Osteoblast (primary cell): ENCODE measurements around the gene RNF41. TPM values are rescaled to one million over a fixed set of nuclear protein-coding genes. Genes with fewer than 3 reads are reported as not detected.

Experiments
- DNase-seq: peaks from one replicate; pipeline ENCODE4 v3.0.0; 2011; ENCODE audit warnings: low spot score, mixed read lengths; ENCODE audit not compliant: insufficient read length; ENCODE audit errors: missing footprints
- H2AFZ ChIP-seq: 2 replicates; pipeline ENCODE4 v1.6.0; 2011; ENCODE audit warnings: mild to moderate bottlenecking, low read length
- H3K27ac ChIP-seq: 2 replicates; pipeline ENCODE4 v1.5.1; 2011; ENCODE audit warnings: mild to moderate bottlenecking, low read depth, low read length, moderate library complexity
- H3K27me3 ChIP-seq: 2 replicates; pipeline ENCODE4 v1.6.0; 2012; ENCODE audit warnings: mild to moderate bottlenecking, control low read depth, inconsistent platforms, low read length, moderate library complexity; ENCODE audit not compliant: insufficient read depth
- H3K36me3 ChIP-seq: 2 replicates; pipeline ENCODE4 v1.5.1; 2011; ENCODE audit warnings: mild to moderate bottlenecking, low read length, control low read depth, moderate library complexity; ENCODE audit not compliant: insufficient read depth
- H3K4me1 ChIP-seq: 2 replicates; pipeline ENCODE4 v1.5.1; 2011; ENCODE audit warnings: mild to moderate bottlenecking, low read length, control low read depth, moderate library complexity; ENCODE audit not compliant: insufficient read depth
- H3K4me2 ChIP-seq: 2 replicates; pipeline ENCODE4 v1.6.0; 2011; ENCODE audit warnings: mild to moderate bottlenecking, low read length; ENCODE audit not compliant: insufficient read depth
- H3K4me3 ChIP-seq: fragments of 200-600 bp; sonication (generic); 3 replicates; pipeline ENCODE4 v1.5.1; 2012; ENCODE audit warnings: mild to moderate bottlenecking, low read length, inconsistent platforms; ENCODE audit not compliant: insufficient read depth
- H3K79me2 ChIP-seq: 2 replicates; pipeline ENCODE4 v1.6.0; 2012; ENCODE audit warnings: mild to moderate bottlenecking, low read length, control low read depth, inconsistent platforms; ENCODE audit not compliant: insufficient read depth
- H3K9me3 ChIP-seq: 2 replicates; pipeline ENCODE4 v1.5.1; 2011; ENCODE audit warnings: low read depth, low read length, control low read depth
- H4K20me1 ChIP-seq: 2 replicates; pipeline ENCODE4 v1.6.0; 2012; ENCODE audit warnings: mild to moderate bottlenecking, low read length, control low read depth; ENCODE audit not compliant: insufficient read depth
- total RNA-seq: library from RNA; depleted of rRNA; stranded (reverse); fragments of >200 nt; gene quantifications from 2 replicates; pipeline ENCODE4 v1.2.3, GENCODE V29; 2012
- TF ChIP-seq, protein P1 (sequence below): IDR thresholded peaks from 2 replicates; pipeline ENCODE4 v1.5.1; 2011; ENCODE audit warnings: mild to moderate bottlenecking, low read depth, low read length, moderate library complexity; ENCODE audit errors: extremely low read depth

RNF41 gene
- total RNA-seq, 1 donor, result 159 TPM

DNA sequence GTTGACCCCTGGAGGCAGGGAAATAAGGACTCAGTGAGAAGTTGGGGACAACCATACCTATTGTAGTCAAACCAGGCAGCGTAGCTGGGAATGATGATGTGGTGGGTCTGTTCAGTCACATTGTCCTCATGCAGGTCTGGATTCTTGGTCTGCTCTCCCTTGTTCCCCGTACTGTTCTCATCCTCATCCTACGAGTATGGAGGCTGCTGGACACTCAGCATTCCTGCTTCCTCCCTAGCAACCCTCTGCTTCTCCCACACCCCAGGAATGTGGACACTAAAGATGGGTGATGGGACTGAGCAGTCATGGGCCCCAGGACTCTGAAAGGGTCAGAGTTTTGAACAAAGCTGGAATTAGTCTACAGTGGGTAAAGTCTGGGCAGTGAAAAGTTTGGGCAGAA, 43.4 kb downstream of the RNF41 start:
- no peak for DNase-seq
- Histone ChIP-seq H3K4me3 (no peak overlapping the region), H3K36me3 (peaks cover 84% of the 10 kb centered on the region), H3K4me2 (no peak overlapping the region), H3K9me3 (no peaks in the 10 kb centered on the region), H4K20me1 (no peaks in the 10 kb centered on the region), H3K27ac (no peak overlapping the region), H3K79me2 (no peaks in the 10 kb centered on the region), H3K4me1 (no peaks in the 10 kb centered on the region), H2AFZ (no peak overlapping the region), H3K27me3 (no peaks in the 10 kb centered on the region)
- TF ChIP-seq, protein P1, sequence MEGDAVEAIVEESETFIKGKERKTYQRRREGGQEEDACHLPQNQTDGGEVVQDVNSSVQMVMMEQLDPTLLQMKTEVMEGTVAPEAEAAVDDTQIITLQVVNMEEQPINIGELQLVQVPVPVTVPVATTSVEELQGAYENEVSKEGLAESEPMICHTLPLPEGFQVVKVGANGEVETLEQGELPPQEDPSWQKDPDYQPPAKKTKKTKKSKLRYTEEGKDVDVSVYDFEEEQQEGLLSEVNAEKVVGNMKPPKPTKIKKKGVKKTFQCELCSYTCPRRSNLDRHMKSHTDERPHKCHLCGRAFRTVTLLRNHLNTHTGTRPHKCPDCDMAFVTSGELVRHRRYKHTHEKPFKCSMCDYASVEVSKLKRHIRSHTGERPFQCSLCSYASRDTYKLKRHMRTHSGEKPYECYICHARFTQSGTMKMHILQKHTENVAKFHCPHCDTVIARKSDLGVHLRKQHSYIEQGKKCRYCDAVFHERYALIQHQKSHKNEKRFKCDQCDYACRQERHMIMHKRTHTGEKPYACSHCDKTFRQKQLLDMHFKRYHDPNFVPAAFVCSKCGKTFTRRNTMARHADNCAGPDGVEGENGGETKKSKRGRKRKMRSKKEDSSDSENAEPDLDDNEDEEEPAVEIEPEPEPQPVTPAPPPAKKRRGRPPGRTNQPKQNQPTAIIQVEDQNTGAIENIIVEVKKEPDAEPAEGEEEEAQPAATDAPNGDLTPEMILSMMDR, result no peak

DNA sequence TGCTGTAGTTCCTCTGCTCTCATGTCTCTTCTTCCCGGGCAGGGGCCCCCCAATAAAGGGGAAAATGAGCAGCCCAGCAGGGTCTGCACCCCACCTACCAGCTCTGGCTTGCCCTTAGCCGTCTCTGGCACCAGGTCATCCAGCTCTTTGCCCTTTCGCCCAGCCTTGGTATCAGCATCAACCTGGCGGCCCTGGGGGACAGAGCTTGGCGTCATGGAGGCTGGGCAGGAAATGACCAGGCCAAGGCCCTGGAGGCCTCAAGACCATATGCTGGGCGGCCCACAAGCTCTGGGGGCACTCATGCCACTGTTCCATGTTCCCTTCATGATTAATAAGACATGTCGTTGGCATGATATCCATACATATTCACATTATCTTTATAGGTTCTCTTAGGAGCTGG, 48.9 kb downstream of the RNF41 start:
- no peak for DNase-seq
- Histone ChIP-seq H3K79me2 (no peaks in the 10 kb centered on the region), H3K27ac (no peak overlapping the region), H3K4me2 (no peak overlapping the region), H3K9me3 (no peaks in the 10 kb centered on the region), H3K4me1 (no peaks in the 10 kb centered on the region), H2AFZ (no peak overlapping the region), H3K4me3 (no peak overlapping the region), H4K20me1 (no peaks in the 10 kb centered on the region), H3K27me3 (no peaks in the 10 kb centered on the region), H3K36me3 (peaks cover 79% of the 10 kb centered on the region)
- TF ChIP-seq, protein P1, result no peak

DNA sequence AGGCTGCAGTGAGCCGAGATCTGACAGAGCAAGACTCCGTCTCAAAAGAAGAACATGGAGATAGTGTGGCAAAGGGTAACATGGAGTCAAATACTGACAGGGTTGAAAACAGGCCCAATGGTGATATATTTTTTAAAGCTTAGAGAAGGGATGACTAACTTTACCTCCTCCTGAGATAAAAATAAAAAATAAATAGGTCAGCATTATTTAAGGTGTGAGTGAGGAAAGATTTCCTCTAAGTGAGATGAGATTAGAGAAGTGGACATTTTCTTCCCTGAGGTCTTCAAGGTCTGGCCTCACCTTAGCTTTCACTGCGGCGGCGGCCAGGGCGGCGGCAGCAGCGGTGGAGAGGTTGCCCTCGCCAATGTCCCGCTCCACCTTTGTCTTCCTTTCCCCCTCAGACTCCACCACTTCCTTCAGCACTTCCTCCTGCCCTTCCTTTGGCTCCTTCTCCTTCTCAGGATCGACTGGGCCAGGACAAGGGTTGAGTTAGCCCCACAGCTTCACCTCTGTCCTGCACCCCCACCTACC, 52.4 kb downstream of the RNF41 start:
- H3K27me3 ChIP-seq, result no peaks in the 10 kb centered on the region
- H3K27ac ChIP-seq, result no peak overlapping the region
- no peak overlapping the region for H3K4me2 ChIP-seq
- H2AFZ ChIP-seq, result no peak overlapping the region
- DNase-seq, result no peak
- H3K36me3 ChIP-seq, result peaks cover 76% of the 10 kb centered on the region
- TF ChIP-seq, protein P1, result no peak
- H3K9me3 ChIP-seq, result no peaks in the 10 kb centered on the region
- H3K79me2 ChIP-seq, result no peaks in the 10 kb centered on the region
- H4K20me1 ChIP-seq, result no peaks in the 10 kb centered on the region
- no peaks in the 10 kb centered on the region for H3K4me1 ChIP-seq
- no peak overlapping the region for H3K4me3 ChIP-seq

DNA sequence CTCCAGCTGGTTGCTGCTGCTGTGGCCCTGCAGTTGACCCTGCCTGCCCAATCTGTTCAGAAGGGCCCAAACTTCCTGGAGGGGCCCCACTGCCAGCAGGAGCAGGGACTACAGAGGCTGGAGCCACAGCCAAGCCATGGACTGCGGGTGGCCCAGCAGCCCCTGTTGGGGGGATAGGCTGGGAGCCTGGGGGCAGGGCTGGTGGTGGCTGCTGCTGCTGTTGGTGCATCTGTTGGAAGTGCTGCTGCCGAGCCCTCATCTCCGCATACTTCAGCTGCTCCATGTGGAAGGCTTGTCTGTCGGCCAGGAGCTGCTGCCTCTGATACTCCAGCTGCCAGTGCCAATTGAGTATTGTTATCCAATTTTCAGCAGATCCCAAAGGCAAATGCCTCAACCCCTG, 56.4 kb downstream of the RNF41 start:
- no peak overlapping the region for H3K4me2 ChIP-seq
- H3K36me3 ChIP-seq, result peaks cover 78% of the 10 kb centered on the region
- no peaks in the 10 kb centered on the region for H3K27me3 ChIP-seq
- no peak overlapping the region for H3K4me3 ChIP-seq
- peaks cover 9% of the 10 kb centered on the region for H3K4me1 ChIP-seq
- TF ChIP-seq, protein P1, result no peak
- no peak overlapping the region for H2AFZ ChIP-seq
- no peak overlapping the region for H3K27ac ChIP-seq
- peaks cover 17% of the 10 kb centered on the region for H3K79me2 ChIP-seq
- H3K9me3 ChIP-seq, result no peaks in the 10 kb centered on the region
- H4K20me1 ChIP-seq, result peaks cover 27% of the 10 kb centered on the region
- no peak for DNase-seq
